ENCODE measurements around the gene DCAF11.
A peak's percentile ranks its signal among the peaks of the same experiment; 100 is the strongest.

Gene DCAF11

GRCh38 chr14:24114532-24115421, at the start of gene DCAF11, which contains the start of gene NRL:
Gene DCAF11 (plus strand): TSS chr14:24114777. CDS start chr14:24115595, 818 bp downstream.
Gene NRL (minus strand): TSS chr14:24114949. CDS start chr14:24082848, 32,101 bp downstream.
- DNase-seq (ENCODE audit: low spot score) = peak; percentile 99

- no peak for DNase-seq (ENCODE audit: low spot score)
Measured at GRCh38 chr14:24064856-24065255, 49.7 kb upstream of the DCAF11 start.

GRCh38 chr14:24065408-24065807, 49.2 kb upstream of the DCAF11 start:
- no peak for DNase-seq (ENCODE audit: low spot score)

GRCh38 chr14:24066496-24067132, 48.0 kb upstream of the DCAF11 start:
- DNase-seq (ENCODE audit: low spot score) = no peak

GRCh38 chr14:24067133-24068082, 47.2 kb upstream of the DCAF11 start:
- no peak for DNase-seq (ENCODE audit: low spot score)

GRCh38 chr14:24068711-24069410, 45.7 kb upstream of the DCAF11 start:
- no peak for DNase-seq (ENCODE audit: low spot score)

- DNase-seq (ENCODE audit: low spot score) = no peak
Measured at GRCh38 chr14:24069411-24069735, 45.2 kb upstream of the DCAF11 start.

GRCh38 chr14:24070285-24071143, 44.1 kb upstream of the DCAF11 start:
- no peak for DNase-seq (ENCODE audit: low spot score)

GRCh38 chr14:24071144-24071697, 43.4 kb upstream of the DCAF11 start, which contains the start of gene CPNE6:
Gene CPNE6 (plus strand): TSS chr14:24071562. CDS start chr14:24072937, 1,375 bp downstream.
- no peak for DNase-seq (ENCODE audit: low spot score)

GRCh38 chr14:24071836-24072430, 42.6 kb upstream of the DCAF11 start:
- no peak for DNase-seq (ENCODE audit: low spot score)

- DNase-seq (ENCODE audit: low spot score) = no peak
Measured at GRCh38 chr14:24072436-24072835, 42.1 kb upstream of the DCAF11 start.

GRCh38 chr14:24072881-24073877, 41.4 kb upstream of the DCAF11 start:
- DNase-seq (ENCODE audit: low spot score) = no peak

GRCh38 chr14:24074625-24075484, 39.7 kb upstream of the DCAF11 start:
- no peak for DNase-seq (ENCODE audit: low spot score)

- no peak for DNase-seq (ENCODE audit: low spot score)
Measured at GRCh38 chr14:24075485-24076301, 38.9 kb upstream of the DCAF11 start.

- DNase-seq (ENCODE audit: low spot score) = no peak
Measured at GRCh38 chr14:24076302-24076601, 38.3 kb upstream of the DCAF11 start.

GRCh38 chr14:24077086-24077485, 37.5 kb upstream of the DCAF11 start:
- DNase-seq (ENCODE audit: low spot score) = no peak

GRCh38 chr14:24078146-24078545, 36.4 kb upstream of the DCAF11 start:
- no peak for DNase-seq (ENCODE audit: low spot score)
